SK-N-DZ (cell line): Measurements from ENCODE around the gene POLA1.

Experiments used
- DNase-seq: peaks from one replicate; pipeline ENCODE4 v3.0.0-alpha.2; 2015; ENCODE audit warnings: low spot score

The POLA1 gene

DNA sequence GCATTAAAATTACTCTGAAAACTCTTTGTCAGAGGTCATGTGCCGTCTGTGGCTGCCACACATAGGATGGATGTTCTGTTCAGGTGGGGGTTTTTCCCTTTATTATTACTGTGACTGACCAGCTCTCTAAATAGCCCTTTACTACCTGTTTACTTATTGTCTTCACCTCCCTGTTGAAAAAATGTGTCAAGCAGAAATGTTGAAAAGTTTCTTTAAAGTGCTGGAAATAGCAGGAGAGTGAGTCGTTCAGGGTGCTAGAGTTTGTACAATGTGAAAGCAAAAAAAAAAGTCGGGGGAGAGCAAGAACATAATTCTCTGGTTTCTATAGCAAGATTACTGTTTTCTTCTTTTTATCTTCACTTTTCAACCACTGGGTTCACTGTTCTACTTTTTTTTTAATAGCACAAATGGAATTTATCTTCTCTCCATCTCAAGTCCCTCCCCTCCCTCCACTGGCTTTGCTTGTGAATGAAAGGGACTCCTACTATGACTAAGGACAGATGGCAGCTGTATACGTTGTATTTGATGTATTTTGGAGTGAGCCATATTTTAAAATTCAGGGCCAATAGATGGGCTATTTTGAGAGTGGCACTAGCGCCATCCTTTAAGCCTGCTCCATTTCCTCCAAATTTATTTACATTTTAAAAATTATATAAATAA is 288.7 kb downstream of the POLA1 start:
- no peak for DNase-seq

DNA sequence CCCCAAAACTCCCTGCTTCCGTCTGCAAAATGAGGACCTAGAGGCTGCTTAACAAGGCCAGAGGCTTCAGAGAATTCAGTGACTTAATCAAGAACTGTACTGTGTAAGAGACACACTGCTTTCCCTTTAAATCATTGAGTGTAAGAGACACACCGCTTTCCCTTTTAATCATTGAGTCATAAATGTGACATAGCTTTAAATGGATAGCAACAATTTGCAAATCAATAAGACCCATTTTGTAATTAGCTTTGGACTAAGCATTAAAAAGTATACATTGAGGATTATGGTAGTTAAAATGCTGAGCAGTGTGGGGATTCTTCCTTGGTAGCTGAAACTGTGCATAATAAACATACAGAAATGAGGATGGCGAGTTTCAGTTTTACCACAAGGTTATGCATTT is 290.2 kb downstream of the POLA1 start:
- no peak for DNase-seq

DNA sequence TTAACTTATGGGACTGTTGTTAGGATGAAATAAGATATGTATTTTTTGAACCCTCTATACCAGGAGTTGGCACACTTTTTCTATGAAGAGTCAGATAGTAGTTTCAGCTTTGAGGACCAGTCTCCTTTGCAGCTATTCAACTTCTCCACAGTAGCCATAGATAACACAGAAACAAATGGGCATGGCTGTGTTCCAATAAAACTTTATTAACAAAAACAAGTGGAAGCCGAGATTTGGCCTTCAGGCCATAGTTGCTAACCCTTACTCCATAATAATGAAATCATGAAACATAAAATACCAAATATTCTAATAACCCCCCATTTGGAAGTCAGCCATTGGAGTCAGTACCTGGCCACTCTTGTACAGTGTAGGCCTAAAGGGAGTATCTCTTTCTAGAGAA is 291.4 kb downstream of the POLA1 start:
- DNase-seq, result no peak

DNA sequence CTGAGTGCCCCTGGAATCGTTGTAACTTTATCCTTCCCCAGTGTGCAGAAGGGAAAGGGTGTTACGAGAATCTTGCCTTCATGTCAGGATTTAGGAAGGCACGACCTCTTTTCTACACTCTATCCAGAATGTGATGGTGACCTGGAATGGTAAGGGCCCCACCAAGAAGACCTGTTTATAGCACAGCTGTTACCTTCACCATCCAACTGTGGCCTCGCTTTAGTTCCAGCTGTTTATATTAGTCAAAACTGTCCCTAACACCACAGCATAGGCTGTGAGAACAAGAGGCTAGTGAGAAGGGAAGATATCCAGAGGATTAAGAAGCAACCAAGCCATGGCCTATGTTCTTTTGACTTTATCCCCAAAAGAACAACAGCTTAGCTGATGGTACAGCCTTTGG is 294.0 kb downstream of the POLA1 start:
- no peak for DNase-seq

DNA sequence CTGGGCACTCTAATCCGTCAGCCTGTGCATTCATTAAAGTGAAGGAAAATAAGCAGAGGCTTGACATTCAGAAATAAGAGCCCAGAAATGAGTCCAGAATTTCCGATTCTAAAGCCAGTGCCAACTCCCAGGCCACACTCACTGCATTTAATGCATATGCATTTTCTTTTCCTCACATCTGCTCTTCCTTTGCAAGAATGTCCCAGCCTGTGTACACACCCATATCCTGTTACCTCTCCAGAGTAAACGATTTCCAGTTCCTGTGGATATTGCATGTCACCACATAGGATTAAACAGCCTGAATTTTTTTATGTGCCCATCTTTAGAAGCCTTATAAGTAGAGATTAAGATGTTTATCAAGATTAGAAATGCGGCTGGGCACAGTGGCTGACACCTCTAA is 294.6 kb downstream of the POLA1 start:
- no peak for DNase-seq

DNA sequence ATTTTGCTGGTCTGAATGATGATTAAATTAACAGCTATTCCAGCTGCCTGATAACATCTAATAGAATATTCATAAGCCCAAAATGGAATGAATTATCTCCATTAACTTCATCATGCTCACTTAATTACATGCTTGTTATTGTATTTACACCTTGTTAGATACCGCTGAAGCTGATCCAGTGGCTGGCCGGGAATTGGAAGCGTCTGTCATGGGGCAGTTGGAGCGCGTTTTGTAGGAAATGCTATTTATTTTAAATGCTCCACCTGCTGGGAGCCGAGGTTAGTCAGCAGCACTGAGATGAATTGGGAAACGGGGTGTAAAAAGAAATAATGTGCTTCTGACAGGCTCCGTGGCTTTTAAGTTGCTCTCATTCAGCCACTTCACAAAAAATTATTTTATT is 296.8 kb downstream of the POLA1 start:
- no peak for DNase-seq

DNA sequence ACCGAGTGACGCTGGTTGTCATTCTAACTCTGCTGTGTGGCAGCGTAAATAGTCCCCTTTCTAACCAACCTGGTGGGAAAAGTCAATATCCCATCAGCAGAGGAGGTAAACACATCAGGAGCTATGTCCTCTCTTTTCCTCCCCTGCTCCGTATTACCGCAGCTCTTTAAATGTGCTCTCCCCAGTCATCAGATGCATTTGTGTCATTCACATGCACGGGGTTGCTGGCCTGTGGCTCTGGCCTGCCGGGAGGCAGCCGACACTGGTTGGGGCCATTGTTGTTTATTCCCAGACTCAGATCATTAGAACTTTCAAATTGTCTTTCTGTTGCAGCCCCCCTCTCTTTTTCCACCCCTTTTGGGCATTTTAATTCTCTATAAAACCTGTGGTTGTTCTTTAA is 300.2 kb downstream of the POLA1 start:
- DNase-seq, result no peak

DNA sequence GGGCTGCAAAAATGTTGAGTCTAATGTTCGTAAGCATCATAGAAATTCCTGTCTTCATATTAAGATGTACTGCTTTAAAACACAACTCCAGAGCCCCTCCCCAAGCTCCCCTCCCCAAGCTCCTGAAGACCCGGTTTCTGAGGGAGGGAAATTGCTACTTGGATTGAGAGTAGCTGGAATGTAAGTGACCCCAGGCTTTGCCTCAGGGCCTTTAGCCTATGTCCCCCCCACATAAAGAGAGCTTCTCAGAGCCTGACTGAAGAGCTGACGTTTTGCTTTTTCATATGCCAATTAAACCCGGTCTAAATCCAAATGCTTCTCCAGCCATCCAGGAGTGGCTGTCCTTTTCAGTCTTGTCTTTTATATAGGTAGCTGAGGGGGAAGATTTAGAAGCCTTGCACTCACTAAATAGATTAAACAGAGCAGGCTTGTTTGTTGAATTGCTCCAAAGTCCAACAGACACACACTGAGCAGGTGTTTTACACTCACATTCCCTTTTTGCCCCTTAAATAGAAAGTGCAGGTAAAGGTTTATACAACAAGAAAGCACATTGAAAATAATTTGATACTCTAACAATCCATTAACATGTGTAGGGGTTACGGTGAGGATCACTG is 302.5 kb downstream of the POLA1 start:
- DNase-seq, result no peak

DNA sequence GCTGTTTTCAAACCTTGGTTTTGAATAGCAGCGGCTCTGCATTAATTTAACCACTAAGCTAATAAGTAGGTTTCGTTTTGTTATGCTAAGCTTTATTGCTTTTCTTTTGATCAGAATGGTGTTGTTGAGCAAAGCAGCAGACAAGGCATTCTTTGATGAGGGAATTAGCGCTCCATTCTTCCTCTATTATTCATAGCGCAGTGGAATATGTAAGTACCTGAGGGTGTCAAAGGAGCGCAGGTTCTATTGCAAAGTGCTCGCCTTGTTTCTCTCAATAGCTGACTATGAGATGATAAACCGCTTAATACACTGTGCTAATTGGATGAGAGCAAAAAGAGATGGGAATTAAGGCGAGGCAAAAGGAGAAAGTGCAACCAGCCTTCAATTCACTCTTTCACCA is 305.8 kb downstream of the POLA1 start:
- DNase-seq, result no peak

DNA sequence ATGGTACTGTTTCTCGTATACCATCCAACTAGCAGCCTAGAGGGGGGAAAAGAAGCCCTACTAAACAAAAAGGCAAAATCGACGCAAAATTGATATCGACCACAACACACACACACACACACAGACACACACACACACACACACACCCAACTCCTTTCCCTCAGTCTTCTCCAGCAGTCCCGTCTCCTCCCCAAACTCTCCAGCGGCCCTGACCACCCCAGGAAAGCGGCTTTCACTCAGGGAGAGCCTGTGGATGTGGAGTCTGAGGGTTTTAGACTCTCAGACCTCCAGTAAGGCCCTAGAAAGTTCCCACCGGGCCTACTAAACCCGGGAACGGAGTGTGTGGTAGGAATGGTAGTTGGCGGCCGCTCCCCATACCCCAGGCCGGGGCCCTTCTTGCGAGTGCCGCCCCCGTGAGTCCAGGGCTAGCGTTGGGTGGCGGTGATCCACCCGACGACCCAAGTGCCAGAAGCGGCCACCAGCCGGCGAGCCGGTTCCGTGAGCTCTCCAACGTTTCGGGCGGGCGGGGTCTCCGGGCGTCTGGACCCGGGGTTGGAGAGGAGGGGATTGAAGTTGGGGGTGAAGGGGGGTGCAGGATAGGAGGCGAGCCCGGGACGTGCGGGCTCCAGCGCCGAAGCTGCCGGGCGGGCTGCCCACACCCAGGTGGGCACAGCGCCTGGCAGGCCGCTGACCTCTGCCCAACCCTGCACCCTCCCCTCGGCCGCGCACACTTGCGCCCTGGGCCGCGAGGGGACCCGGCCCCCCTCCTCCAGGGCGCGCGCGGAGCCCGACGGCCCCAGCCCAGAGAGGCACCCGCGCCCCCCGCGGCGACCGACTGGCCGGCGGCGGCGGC is 308.3 kb downstream of the POLA1 start:
- no peak for DNase-seq

DNA sequence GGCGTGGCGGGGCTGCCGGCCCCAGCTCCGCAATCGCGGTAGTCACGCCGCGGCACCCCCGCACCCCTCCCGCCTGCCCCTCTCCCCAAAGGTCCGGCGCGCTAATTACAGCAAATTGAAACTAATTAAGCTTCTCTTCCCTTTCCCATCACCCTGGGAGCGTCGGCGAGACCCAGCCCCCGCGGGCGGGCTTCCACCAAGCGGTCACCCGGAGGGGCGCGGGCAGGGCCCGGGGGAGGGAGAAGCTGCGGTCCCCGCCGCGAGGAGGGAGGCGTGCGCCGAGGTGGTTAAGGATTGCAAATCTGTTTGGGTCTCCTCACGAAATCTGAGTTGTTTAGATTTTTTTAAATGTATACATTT is 308.9 kb downstream of the POLA1 start:
- DNase-seq, result no peak

DNA sequence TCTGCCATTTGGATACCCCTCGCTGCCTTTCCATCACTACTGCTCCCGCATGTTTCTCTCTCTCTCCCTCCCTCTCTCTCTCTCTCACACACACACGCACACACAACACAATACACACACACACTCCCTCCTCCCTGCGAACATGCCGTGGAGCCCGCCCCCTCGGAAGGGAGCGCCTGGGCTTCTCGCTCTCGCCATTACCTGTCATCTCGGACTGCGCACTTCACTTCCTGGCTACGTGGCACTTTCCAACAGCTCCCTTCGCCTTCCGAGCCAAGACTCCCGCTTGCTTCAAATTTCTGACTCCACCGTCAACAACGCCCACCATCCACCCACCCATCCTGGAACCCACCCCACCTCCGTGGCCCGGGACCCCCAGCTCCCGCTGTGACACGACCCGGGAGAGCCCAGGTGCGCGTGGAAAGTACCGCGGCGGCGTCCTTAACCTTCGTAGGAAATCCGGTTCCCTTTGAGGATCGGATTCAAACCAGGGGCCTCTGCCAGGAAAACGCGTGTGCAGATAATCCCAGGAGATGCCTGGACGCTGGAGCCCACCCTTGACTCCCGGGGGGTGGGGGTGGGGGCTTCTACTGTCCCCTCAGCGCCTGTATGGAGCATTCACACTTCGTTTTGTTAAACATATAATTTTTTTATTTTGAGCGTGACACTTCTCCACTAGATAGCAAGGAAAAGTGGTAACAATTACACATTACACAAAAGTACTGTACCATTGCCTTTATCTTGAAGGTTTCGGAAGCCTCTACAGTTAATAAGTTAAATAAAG is 309.5 kb downstream of the POLA1 start:
- no peak for DNase-seq

DNA sequence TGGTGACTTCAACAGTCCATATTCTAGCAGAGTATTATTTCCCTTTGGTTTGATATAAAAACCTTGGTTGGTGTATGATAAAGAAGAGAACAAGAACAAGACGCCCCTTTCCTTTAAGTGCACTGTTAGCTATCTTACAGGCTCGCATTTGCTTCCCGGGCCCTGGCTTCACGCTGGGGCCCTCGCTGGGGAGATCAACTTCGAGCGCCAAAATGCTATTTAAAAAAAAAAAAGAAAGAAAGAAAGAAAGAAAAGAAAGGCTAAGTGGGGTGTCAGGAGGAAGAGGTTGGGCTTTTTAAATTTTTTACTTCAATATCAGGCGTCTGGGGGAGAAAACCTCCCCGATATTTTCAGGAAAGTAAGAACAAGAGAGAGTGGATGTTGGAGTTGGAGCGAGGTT is 310.3 kb downstream of the POLA1 start:
- DNase-seq, result no peak

DNA sequence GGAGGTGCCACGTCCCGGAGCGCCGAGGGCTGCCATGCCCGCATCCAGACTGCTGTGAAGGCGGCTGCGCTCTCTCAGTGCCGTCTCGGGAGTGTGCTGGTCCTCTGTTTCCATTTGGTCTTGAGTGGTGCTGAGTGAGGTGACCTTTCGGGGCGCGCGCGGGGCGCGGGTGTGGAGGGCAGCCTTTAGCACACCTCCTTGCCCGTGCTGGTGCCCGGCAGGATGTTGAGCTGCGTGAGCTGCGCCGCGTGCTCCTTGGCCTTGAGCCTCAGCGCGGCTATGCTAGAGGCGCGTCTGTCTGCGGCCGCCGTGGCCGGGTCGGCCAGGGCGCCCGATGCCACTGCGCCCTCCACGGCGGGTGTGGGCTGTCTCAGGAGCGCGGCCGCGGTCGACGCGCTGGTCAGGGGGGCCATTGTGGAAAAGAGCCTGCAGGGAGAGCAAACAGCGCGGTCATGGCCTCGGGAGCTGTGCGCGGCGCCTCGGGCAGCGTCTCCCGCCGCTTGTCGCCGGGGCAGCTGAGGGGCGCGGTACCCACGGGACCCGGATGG is 310.8 kb downstream of the POLA1 start:
- DNase-seq, result no peak

DNA sequence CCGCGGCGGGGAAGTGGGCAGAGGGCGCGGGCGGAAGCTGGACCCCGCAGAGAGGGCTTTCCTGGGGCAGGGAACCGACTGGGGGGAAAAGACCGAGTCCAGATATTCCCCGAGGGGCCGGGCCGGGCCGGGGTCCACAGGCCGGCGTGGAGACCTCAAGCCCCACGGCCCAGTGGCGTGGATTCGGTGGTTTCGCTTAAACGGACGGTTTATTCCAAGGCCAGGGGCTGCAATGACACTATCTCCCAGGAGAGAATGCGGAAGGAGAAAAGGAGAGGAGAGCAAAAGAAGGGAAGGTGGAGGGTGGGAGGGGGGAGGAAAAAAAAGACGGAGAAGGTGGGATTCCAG is 311.3 kb downstream of the POLA1 start:
- DNase-seq, result no peak

DNA sequence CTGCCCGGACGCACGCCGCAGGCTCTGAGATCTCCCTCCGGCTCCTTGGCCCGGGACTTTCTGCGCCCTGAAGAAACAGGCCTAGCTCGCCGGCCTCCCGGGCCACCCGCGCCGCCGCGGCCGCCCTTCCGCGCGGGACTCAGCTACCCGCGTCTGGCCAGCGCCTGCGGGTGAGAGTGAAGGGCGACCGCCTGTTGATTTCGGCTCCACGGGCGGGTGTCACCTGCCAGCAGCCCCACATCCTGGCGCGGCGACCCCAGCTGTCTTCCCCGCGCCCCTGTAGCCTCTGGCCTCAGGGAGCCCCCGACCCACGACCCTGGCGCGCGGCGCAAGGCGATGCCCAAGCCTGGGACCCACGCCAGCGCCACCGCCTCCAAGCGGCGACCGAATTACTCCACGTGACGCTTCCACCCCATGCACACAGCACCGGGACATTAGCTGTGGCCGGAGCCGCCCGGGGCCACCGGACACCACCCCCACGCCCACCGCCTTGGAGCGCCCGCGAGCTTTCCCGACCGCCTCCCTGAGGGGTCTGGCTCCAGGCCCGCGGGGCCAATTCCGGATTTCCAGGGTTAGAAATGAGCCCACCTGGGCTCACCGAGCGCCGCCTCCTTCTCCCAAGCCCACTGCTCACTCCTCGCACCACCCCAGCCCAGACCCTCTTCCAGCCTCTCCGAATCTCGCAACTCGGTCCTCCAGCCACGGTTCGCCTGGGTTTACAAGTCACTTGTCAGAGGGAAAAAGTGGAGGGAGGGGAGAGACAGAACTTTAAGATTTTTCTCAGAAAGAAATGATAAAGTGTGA is 311.9 kb downstream of the POLA1 start:
- no peak for DNase-seq

DNA sequence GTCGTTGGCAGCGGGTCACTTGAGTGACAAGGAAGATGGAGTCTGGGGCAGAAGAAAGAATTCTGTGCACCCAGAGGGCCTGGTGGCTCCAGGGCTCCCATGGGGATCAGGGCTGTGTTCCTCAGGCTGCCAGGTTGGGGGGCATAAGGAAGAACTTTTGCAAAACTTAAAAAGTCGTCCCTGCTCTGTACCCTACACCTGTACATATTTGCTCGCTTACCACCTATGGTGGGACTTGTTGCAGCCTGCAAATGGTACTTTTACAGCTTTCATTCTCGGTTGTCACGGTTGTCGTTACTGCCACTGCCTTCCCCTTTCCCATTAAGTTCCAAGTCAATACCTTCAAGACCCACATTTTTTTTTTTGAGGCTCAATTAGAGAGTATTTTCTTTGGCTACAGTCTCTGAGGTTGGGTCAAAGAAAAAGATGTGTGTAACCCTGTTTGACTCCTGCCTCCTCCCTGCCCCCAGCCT is 312.9 kb downstream of the POLA1 start:
- no peak for DNase-seq

DNA sequence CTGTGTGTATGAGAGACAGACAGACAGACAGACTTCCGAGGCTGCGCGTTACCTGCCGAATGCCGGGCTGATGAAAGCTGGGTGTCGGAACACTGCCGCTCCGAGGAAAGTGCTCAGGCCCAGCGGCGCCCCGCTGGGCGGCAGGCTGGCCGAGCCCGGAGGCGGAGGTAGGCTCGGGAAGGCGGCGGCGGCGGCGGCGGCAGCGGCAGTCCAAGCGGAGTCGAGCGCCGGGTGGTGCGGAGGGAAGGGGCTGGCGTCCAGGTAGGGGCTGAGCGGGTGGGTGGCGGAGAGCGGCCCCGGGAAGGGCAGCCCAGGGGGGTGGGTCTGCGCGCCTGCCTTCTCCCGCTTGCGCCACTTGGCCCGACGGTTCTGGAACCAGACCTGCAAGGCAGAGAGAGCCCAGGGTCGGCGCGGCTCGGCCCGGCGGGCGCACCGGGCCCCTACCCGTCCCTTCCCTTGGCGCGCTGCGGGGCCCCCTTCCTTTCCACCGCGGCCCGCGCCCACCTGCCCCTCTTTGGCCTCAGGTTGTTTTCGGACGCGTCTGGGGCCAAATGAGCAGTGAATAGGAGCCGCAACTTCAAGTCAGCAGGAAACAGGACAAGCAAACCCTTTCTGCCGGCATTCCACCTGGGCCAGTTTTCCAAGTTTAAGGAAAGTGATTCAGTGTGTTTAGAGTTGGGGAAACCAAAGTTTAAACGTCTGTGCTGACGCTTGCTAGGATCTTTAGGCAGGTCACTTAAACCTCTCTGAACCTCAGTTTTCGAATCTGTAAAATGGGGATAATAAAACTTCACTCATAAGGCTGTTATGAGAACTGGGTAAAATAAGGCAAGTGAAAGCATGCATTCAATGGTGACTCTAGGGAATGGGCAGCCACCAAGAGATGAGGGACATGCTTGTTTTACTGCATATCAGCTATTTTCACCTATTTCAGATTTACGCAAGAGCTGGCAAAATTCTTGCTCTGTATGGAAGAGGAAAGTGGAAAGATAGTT is 313.6 kb downstream of the POLA1 start:
- no peak for DNase-seq

DNA sequence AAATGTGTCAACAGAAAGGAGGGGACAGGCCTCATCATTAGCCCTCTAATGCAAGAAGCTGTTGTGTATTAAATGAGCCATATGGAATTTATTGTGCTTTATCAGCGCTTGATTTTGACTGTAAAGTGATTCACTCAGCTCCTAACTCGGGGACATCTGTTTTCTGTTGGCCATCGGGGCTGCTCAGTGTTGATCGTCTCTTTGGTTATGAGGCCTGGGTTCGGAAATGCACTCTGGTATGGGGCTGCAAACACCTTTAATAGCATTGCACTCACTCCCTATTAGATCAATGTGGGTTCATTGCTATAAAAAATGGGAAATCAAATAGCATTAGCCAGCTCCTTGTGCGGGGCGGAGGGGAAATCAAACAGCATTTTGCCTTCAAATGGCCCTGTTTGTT is 315.7 kb downstream of the POLA1 start:
- DNase-seq, result peak; percentile 29
